HCT116 (cell line): ENCODE results near the gene CHEK1. TPM values are rescaled to one million over a fixed set of nuclear protein-coding genes. Genes with fewer than 3 reads are reported as not detected.
A peak's percentile ranks its signal among the peaks of the same experiment; 100 is the strongest.

ENCODE experiments used
- ATAC-seq: fragments of 200-7000 bp; cut with Tn5 transposase; 2 replicates; pipeline ENCODE4 v1.9.1; 2020; ENCODE audit warnings: mild to moderate bottlenecking, moderate library complexity
- BruUV-seq: library from RNA; stranded (reverse); fragments of 400-500 nt; replicated peaks from 2 replicates; lab custom pipeline; 2021; lab: Mats Ljungman, UMichigan
- CTCF ChIA-PET: fragments of 300-600 bp; sonication (Branson Sonifier 250); formaldehyde crosslinking; loops from one replicate; lab custom pipeline; 2021; ENCODE audit warnings: antibody characterized with exemption; lab: Charles Lee
- POLR2A ChIA-PET: fragments of 300-600, 350-600 bp; sonication (Branson Sonifier 250); formaldehyde crosslinking; loops from one replicate; lab custom pipeline; 2021; ENCODE audit warnings: antibody characterized with exemption; lab: Charles Lee
- RAD21 ChIA-PET, 2 experiments: fragments of 300-600 bp; sonication (Branson Sonifier 250); formaldehyde crosslinking; loops; one replicate each; lab custom pipeline; 2023; ENCODE audit warnings: low total read pairs in 2 of 2; ENCODE audit not compliant: uncharacterized antibody in 2 of 2, unreplicated experiment in 2 of 2, low non-redundant PET in 1 of 2; lab: Charles Lee
- DNase-seq: peaks from one replicate; pipeline ENCODE4 v3.0.0-alpha.2; 2010; ENCODE audit warnings: low read depth, low spot score
- H2AFZ ChIP-seq: fragments of 200-600 bp; shearing (Covaris generic), sonication (generic); 2 replicates; pipeline ENCODE4 v1.6.1; 2017; ENCODE audit warnings: low read depth, mixed run types, mixed read lengths, antibody characterized with exemption, low read length; ENCODE audit not compliant: poor library complexity, severe bottlenecking
- H3K27ac ChIP-seq: 2 replicates; pipeline ENCODE4 v1.5.1; 2012; ENCODE audit warnings: low read depth, low read length
- H3K27me3 ChIP-seq: fragments of 200-600 bp; sonication (generic); 2 replicates; pipeline ENCODE4 v1.6.1; 2016; ENCODE audit warnings: mixed run types, low read length, mixed read lengths; ENCODE audit not compliant: insufficient read depth
- H3K36me3 ChIP-seq, 2 experiments: fragments of 200-500 bp in 1 of 2; fragments of 200-600 bp in 1 of 2; sonication (Bioruptor generic) in 1 of 2; sonication (generic) in 1 of 2; 2 replicates each; pipeline versions ENCODE4 v1.5.1 to v1.6.1; 2014 to 2016; ENCODE audit warnings: low read length in 2 of 2, inconsistent platforms in 1 of 2, mixed read lengths in 1 of 2, mixed run types in 1 of 2; ENCODE audit not compliant: insufficient read depth in 2 of 2, control insufficient read depth in 1 of 2
- H3K4me1 ChIP-seq, 2 experiments: fragments of 200-600 bp in 1 of 2; sonication (generic) in 1 of 2; 2 replicates each; pipeline versions ENCODE4 v1.5.1 to v1.6.1; 2012 to 2017; ENCODE audit warnings: low read length in 2 of 2, inconsistent platforms in 1 of 2, mild to moderate bottlenecking in 1 of 2, mixed read lengths in 1 of 2, mixed run types in 1 of 2, moderate library complexity in 1 of 2; ENCODE audit not compliant: insufficient read depth in 2 of 2, control insufficient read depth in 1 of 2
- H3K4me2 ChIP-seq: fragments of 200-600 bp; sonication (generic); 2 replicates; pipeline ENCODE4 v1.6.1; 2017; ENCODE audit warnings: mixed run types, low read length, mixed read lengths
- H3K4me3 ChIP-seq, 2 experiments: fragments of 200-600 bp in 1 of 2; sonication (generic) in 1 of 2; replicated peaks in 1 of 2; 2 replicates each; pipeline ENCODE4 v1.5.1; 2011 to 2016; ENCODE audit warnings: low read length in 2 of 2, control low read depth in 1 of 2, low read depth in 1 of 2, mild to moderate bottlenecking in 1 of 2, mixed read lengths in 1 of 2, mixed run types in 1 of 2
- H3K79me2 ChIP-seq: fragments of 200-600 bp; sonication (generic); 2 replicates; pipeline ENCODE4 v1.6.1; 2017; ENCODE audit warnings: mild to moderate bottlenecking, mixed run types, low read length, moderate library complexity, mixed read lengths; ENCODE audit not compliant: insufficient read depth
- H3K9ac ChIP-seq: fragments of 200-600 bp; sonication (generic); 2 replicates; pipeline ENCODE4 v1.6.1; 2016; ENCODE audit warnings: low read length, mixed read lengths
- H3K9me2 ChIP-seq: fragments of 200-600 bp; sonication (generic), shearing (Covaris generic); 2 replicates; pipeline ENCODE4 v1.6.1; 2017; ENCODE audit warnings: mixed run types, mild to moderate bottlenecking, moderate library complexity; ENCODE audit not compliant: insufficient read depth
- H3K9me3 ChIP-seq, 2 experiments: fragments of 200-500 bp in 1 of 2; fragments of 200-600 bp in 1 of 2; sonication (Bioruptor generic) in 1 of 2; sonication (generic) in 1 of 2; 2 replicates each; pipeline ENCODE4 v1.6.1; 2014 to 2017; ENCODE audit warnings: low read length in 2 of 2, mixed read lengths in 2 of 2, inconsistent platforms in 1 of 2, low read depth in 1 of 2, mild to moderate bottlenecking in 1 of 2, mixed run types in 1 of 2, moderate library complexity in 1 of 2; ENCODE audit not compliant: control insufficient read depth in 1 of 2, insufficient read depth in 1 of 2
- H4K20me1 ChIP-seq: fragments of 200-600 bp; sonication (generic), shearing (Covaris generic); 2 replicates; pipeline ENCODE4 v1.6.1; 2017; ENCODE audit warnings: mixed run types, mild to moderate bottlenecking, moderate library complexity; ENCODE audit not compliant: insufficient read depth
- EZH2phosphoT487 ChIP-seq: fragments of 200-600 bp; IDR thresholded peaks from 2 replicates; pipeline ENCODE4 v1.6.1; 2018; ENCODE audit warnings: antibody characterized with exemption, borderline replicate concordance
- JUND ChIP-seq: IDR thresholded peaks from 2 replicates; pipeline ENCODE4 v1.6.1; 2012
- RAD21 ChIP-seq: IDR thresholded peaks from 2 replicates; pipeline ENCODE4 v1.6.1; 2012; ENCODE audit warnings: low read depth, mild to moderate bottlenecking
- SP1 ChIP-seq: IDR thresholded peaks from 2 replicates; pipeline ENCODE4 v1.6.1; 2012; ENCODE audit warnings: low read depth
- YY1 ChIP-seq: IDR thresholded peaks from 2 replicates; pipeline ENCODE4 v1.6.1; 2011; ENCODE audit warnings: low read length, low read depth, moderate library complexity, mild to moderate bottlenecking; ENCODE audit not compliant: insufficient replicate concordance; ENCODE audit errors: extremely low read depth
- ZFX ChIP-seq: fragments of 450-650 bp; IDR thresholded peaks from 2 replicates; pipeline ENCODE4 v1.6.1; 2017
- intact Hi-C: fragments of 100-400 bp; cut with micrococcal nuclease; formaldehyde crosslinking; loops from 2 replicates; pipeline ENCODE4 v1.10.0; 2022
- total RNA-seq: library from RNA; stranded (reverse); gene quantifications from one replicate; pipeline ENCODE4 v1.2.1, GENCODE V29; 2021; ENCODE audit not compliant: unreplicated experiment
- TF ChIP-seq, protein P1 (sequence below): IDR thresholded peaks from 2 replicates; pipeline ENCODE4 v1.6.1; 2012
- TF ChIP-seq, protein P2 (sequence below), 3 experiments: fragments of 200-600 bp in 1 of 3; sonication (generic) in 1 of 3; IDR thresholded peaks in 2 of 3; conservative IDR thresholded peaks in 1 of 3; 2 replicates each; pipeline ENCODE4 v1.5.1; 2012 to 2017; ENCODE audit warnings: low read depth in 2 of 3, low read length in 2 of 3, antibody characterized with exemption in 1 of 3, borderline replicate concordance in 1 of 3, control low read depth in 1 of 3, mild to moderate bottlenecking in 1 of 3, mixed read lengths in 1 of 3, mixed run types in 1 of 3, moderate library complexity in 1 of 3; ENCODE audit not compliant: insufficient read depth in 1 of 3

CHEK1 gene
- total RNA-seq, 1 experiment from 2014 or later: 69.3 TPM

DNA sequence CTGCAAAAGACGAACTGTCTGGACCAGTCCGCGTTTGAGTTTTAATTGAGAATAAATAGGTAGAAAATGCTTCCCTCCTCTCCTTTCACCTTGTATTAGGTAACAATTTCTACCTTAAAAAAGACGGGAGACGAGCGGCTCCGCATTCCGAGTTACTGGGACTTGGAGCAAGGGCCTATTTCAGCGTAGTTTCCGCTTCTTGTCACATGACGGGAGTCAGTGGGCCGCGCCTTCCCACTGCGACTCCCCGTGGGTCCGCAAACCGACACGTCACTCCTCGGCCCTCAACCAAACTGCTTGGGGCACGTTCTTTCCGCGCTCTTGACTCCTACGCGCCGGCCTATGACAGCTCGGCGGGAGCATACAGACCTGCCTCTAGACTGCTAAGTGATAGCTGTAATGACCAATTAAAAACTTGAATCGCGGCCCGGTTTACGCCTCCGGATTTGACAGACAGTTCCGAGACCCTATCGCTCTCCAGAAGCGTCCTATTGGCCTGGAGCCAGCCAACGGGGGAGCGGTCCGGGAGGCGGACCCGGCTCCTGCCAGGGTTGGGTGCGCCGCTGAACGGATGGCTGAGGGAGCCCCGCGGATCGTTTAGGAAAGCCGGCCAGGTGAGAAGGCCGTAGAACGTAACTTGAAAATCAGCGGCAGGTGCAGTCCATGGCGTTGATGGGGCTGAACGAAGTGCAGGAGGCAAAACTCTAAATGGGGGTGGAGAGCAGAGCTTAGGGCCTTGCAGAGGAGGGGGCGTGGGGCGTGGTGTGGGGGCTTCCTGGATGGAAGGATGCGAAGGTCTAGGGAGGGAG, 32.5 kb upstream of the CHEK1 start, which contains the start of gene STT3A (continued):
- TF ChIP-seq RAD21: no peak
- peak; percentile 77 for TF ChIP-seq ZFX
- TF ChIP-seq, protein P1, sequence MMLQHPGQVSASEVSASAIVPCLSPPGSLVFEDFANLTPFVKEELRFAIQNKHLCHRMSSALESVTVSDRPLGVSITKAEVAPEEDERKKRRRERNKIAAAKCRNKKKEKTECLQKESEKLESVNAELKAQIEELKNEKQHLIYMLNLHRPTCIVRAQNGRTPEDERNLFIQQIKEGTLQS: no peak
- no peak for TF ChIP-seq JUND
- TF ChIP-seq YY1: peak; percentile 77

DNA sequence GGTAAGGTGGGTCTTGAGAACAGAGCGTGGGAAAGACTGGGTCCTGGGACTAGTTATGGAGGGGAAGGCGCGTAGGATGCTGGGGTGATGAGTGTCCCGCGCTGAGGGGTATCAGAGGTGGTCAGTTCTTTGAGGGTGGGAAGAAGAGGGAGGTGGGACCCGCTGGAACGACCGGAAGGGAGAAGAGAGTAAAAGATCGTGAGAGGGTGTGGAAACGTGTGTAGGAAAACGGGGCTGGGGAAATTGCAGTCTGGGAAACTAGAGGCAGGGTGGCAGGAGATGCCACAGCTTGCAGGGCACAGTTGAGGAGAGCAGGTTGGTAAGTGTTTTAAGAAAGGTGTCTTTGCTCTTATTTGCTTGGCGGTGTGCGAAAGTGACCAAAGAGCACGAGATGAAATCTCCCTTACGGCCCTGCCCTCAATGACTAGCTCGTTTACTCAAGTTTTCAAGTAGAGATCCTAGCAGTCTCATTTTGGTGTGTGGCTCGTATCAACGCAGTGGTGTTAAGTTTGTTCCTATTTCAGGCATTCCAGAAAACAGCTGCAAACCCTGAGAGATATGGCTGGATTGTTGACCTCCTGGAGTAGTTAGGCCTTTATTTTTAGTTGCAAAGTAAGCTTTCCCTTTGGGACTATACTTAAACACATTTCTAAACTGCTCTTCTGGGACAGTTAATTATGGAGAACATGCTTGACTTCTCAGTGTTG, 31.7 kb upstream of the CHEK1 start:
- Histone ChIP-seq H3K9me3 (no peaks in the 10 kb centered on the region), H3K4me2 (peak overlapping the region; percentile 86), H2AFZ (no peak overlapping the region), H3K4me1 (peaks cover 6 to 26% of the 10 kb centered on the region in 2 experiments; a peak in 3 of 4 replicates), H3K27ac (peak overlapping the region; percentile 70), H3K4me3 (peak overlapping the region; percentile 88 to 91), H3K9ac (peak overlapping the region; percentile 95), H3K9me2 (no peaks in the 10 kb centered on the region), H3K36me3 (peaks cover 5 to 10% of the 10 kb centered on the region in 2 experiments), H3K79me2 (peaks cover 64% of the 10 kb centered on the region), H4K20me1 (no peaks in the 10 kb centered on the region), H3K27me3 (no peaks in the 10 kb centered on the region)
- TF ChIP-seq, protein P2, sequence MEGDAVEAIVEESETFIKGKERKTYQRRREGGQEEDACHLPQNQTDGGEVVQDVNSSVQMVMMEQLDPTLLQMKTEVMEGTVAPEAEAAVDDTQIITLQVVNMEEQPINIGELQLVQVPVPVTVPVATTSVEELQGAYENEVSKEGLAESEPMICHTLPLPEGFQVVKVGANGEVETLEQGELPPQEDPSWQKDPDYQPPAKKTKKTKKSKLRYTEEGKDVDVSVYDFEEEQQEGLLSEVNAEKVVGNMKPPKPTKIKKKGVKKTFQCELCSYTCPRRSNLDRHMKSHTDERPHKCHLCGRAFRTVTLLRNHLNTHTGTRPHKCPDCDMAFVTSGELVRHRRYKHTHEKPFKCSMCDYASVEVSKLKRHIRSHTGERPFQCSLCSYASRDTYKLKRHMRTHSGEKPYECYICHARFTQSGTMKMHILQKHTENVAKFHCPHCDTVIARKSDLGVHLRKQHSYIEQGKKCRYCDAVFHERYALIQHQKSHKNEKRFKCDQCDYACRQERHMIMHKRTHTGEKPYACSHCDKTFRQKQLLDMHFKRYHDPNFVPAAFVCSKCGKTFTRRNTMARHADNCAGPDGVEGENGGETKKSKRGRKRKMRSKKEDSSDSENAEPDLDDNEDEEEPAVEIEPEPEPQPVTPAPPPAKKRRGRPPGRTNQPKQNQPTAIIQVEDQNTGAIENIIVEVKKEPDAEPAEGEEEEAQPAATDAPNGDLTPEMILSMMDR (IDR thresholded peaks at IDR 0.05 in 2 of 3, conservative IDR thresholded peaks at IDR 0.05 in 1 of 3; ENCODE audit: borderline replicate concordance in 1 of 3, insufficient read depth in 1 of 3, low read depth in 2 of 3, low read length in 2 of 3): no peak
- TF ChIP-seq SP1: no peak
- no peak for TF ChIP-seq EZH2phosphoT487
- TSS peak; percentile 80 for BruUV-seq
- DNase-seq (peak; percentile 16), ATAC-seq (peak; percentile 39)
- intact Hi-C loops: loop anchor here (2.0 kb wide), 2 partner anchors 24 to 32 kb away; partner anchors contain the start of genes CHEK1 and EI24
- ChIA-PET RAD21 (no interaction called here), CTCF (interaction anchor here (0.7 kb wide), 1 partner anchor 164 kb away, joined by 3 read pairs; no protein-coding TSS in a partner anchor), POLR2A (interaction anchor here (1.0 to 1.1 kb wide), 3 partner anchors 8 to 32 kb away, joined by 3 to 5 read pairs (median 3); partner anchors contain the start of gene CHEK1)
